KMS-11 (cell line): Measurements from ENCODE around the gene PPP1R8.

ENCODE experiments used
- H2AFZ ChIP-seq: fragments of 200-600 bp; sonication (generic); 2 replicates; pipeline ENCODE4 v1.6.1; 2016; ENCODE audit warnings: antibody characterized with exemption, mixed run types, low read depth
- H3K27ac ChIP-seq: fragments of 200-600 bp; sonication (generic); 2 replicates; pipeline ENCODE4 v1.6.1; 2016; ENCODE audit warnings: mild to moderate bottlenecking, mixed run types
- H3K27me3 ChIP-seq: fragments of 200-600 bp; sonication (generic); 2 replicates; pipeline ENCODE4 v1.6.1; 2017; ENCODE audit warnings: mild to moderate bottlenecking, low read depth, mixed run types, moderate library complexity; ENCODE audit not compliant: insufficient read depth
- H3K36me3 ChIP-seq: fragments of 200-600 bp; sonication (generic); 2 replicates; pipeline ENCODE4 v1.6.1; 2017; ENCODE audit warnings: mild to moderate bottlenecking, mixed run types; ENCODE audit not compliant: insufficient read depth
- H3K4me1 ChIP-seq: fragments of 200-600 bp; sonication (generic); 2 replicates; pipeline ENCODE4 v1.6.1; 2016; ENCODE audit warnings: mild to moderate bottlenecking, low read depth, mixed run types; ENCODE audit not compliant: poor library complexity, severe bottlenecking
- H3K4me2 ChIP-seq: fragments of 200-600 bp; sonication (generic); 2 replicates; pipeline ENCODE4 v1.7.0; 2016; ENCODE audit warnings: mild to moderate bottlenecking, mixed run types
- H3K4me3 ChIP-seq: fragments of 200-600 bp; sonication (generic); IDR thresholded peaks from 2 replicates; pipeline ENCODE4 v1.6.1; 2017; ENCODE audit warnings: low read depth, low read length, mixed read lengths; ENCODE audit not compliant: insufficient read depth
- H3K79me2 ChIP-seq: fragments of 200-600 bp; sonication (generic); 2 replicates; pipeline ENCODE4 v1.6.1; 2016; ENCODE audit warnings: low read depth, mixed run types; ENCODE audit not compliant: insufficient read depth
- H3K9ac ChIP-seq: fragments of 200-600 bp; sonication (generic); 2 replicates; pipeline ENCODE4 v1.6.1; 2016; ENCODE audit warnings: mild to moderate bottlenecking, mixed run types
- H4K20me1 ChIP-seq: fragments of 200-600 bp; sonication (generic); 2 replicates; pipeline ENCODE4 v1.6.1; 2016; ENCODE audit warnings: mild to moderate bottlenecking, mixed run types; ENCODE audit not compliant: insufficient read depth
- CTCF ChIP-seq: fragments of 200-600 bp; sonication (generic); conservative IDR thresholded peaks from 2 replicates; pipeline ENCODE4 v1.6.1; 2017; ENCODE audit warnings: low read depth, mild to moderate bottlenecking, antibody characterized with exemption, low read length, moderate library complexity, mixed read lengths

The PPP1R8 gene

GRCh38 chr1:27858072-27858948 lies 27.7 kb downstream of the PPP1R8 start:
- Histone ChIP-seq H2AFZ (peak overlapping the region; percentile 55; the same call in 1 of the 2 replicates), H3K4me2 (peak overlapping the region; percentile 8; the same call in 1 of the 2 replicates)

GRCh38 chr1:27858949-27859576 lies 28.5 kb downstream of the PPP1R8 start:
- Histone ChIP-seq H2AFZ (no peak overlapping the region; the same call in 1 of the 2 replicates), H3K9ac (no peak overlapping the region), H3K4me2 (no peak overlapping the region), H3K4me1 (peaks cover 9% of the 10 kb centered on the region), H3K4me3 (no peak overlapping the region), H3K79me2 (no peaks in the 10 kb centered on the region), H4K20me1 (no peaks in the 10 kb centered on the region), H3K36me3 (no peaks in the 10 kb centered on the region), H3K27me3 (no peaks in the 10 kb centered on the region), H3K27ac (no peak overlapping the region)
- no peak for TF ChIP-seq CTCF

More at GRCh38 chr1:27858072-27858948, 27.7 kb downstream of the PPP1R8 start:
- no peak overlapping the region for H3K27ac ChIP-seq
- peaks cover 6% of the 10 kb centered on the region for H3K4me1 ChIP-seq
- peak; percentile 96 for TF ChIP-seq CTCF
- no peaks in the 10 kb centered on the region for H4K20me1 ChIP-seq
- no peaks in the 10 kb centered on the region for H3K36me3 ChIP-seq
- no peaks in the 10 kb centered on the region for H3K27me3 ChIP-seq
- no peaks in the 10 kb centered on the region for H3K79me2 ChIP-seq
- no peak overlapping the region for H3K4me3 ChIP-seq
- H3K9ac ChIP-seq, result no peak overlapping the region

- Histone ChIP-seq H3K4me1 (peaks cover 13% of the 10 kb centered on the region), H2AFZ (no peak overlapping the region), H3K27me3 (no peaks in the 10 kb centered on the region), H3K36me3 (no peaks in the 10 kb centered on the region), H3K27ac (no peak overlapping the region), H4K20me1 (no peaks in the 10 kb centered on the region), H3K9ac (no peak overlapping the region), H3K79me2 (no peaks in the 10 kb centered on the region), H3K4me3 (no peak overlapping the region), H3K4me2 (no peak overlapping the region)
- no peak for TF ChIP-seq CTCF
Observed at GRCh38 chr1:27861436-27861835, 30.9 kb downstream of the PPP1R8 start.

- H3K4me2 ChIP-seq, result no peak overlapping the region
- TF ChIP-seq CTCF, result no peak
- H2AFZ ChIP-seq, result no peak overlapping the region
- H3K27me3 ChIP-seq, result no peaks in the 10 kb centered on the region
- H3K36me3 ChIP-seq, result no peaks in the 10 kb centered on the region
- H3K9ac ChIP-seq, result no peak overlapping the region
- no peak overlapping the region for H3K27ac ChIP-seq
- H3K4me1 ChIP-seq, result peaks cover 13% of the 10 kb centered on the region
- no peak overlapping the region for H3K4me3 ChIP-seq
- H4K20me1 ChIP-seq, result no peaks in the 10 kb centered on the region
- no peaks in the 10 kb centered on the region for H3K79me2 ChIP-seq
Observed at GRCh38 chr1:27862004-27862403, 31.4 kb downstream of the PPP1R8 start.
